Panc1 (cell line): ENCODE measurements around the gene HDAC3. TPM values are rescaled to one million over a fixed set of nuclear protein-coding genes. Genes with fewer than 3 reads are reported as not detected.

Experiments
- ATAC-seq: fragments of 200-7000 bp; cut with Tn5 transposase; 2 replicates; pipeline ENCODE4 v1.9.1; 2020; ENCODE audit warnings: mild to moderate bottlenecking, moderate library complexity
- BruUV-seq: library from RNA; stranded (reverse); fragments of 400-500 nt; replicated peaks from 2 replicates; lab custom pipeline; 2021; lab: Mats Ljungman, UMichigan
- CTCF ChIA-PET: fragments of 300-600 bp; sonication (Branson Sonifier 250); formaldehyde crosslinking; loops from one replicate; lab custom pipeline; 2022; ENCODE audit warnings: antibody characterized with exemption; lab: Charles Lee
- POLR2A ChIA-PET: fragments of 300-600 bp; sonication (Branson Sonifier 250); formaldehyde crosslinking; loops from one replicate; lab custom pipeline; 2022; ENCODE audit warnings: antibody characterized with exemption; lab: Charles Lee
- DNase-seq: peaks from one replicate; pipeline ENCODE4 v3.0.0-alpha.2; 2010; ENCODE audit warnings: low read depth, low spot score
- H3K27ac ChIP-seq: 2 replicates; pipeline ENCODE4 v1.5.1; 2011; ENCODE audit warnings: mild to moderate bottlenecking, low read length, inconsistent platforms
- H3K27me3 ChIP-seq: fragments of 200-500 bp; sonication (Bioruptor generic); 2 replicates; pipeline ENCODE4 v1.6.0; 2014; ENCODE audit warnings: low read length, inconsistent platforms; ENCODE audit not compliant: control insufficient read depth, insufficient read depth
- H3K36me3 ChIP-seq: fragments of 200-500 bp; sonication (Bioruptor generic); 2 replicates; pipeline ENCODE4 v1.5.1; 2014; ENCODE audit warnings: inconsistent platforms, mild to moderate bottlenecking, low read length, moderate library complexity; ENCODE audit not compliant: control insufficient read depth, insufficient read depth
- H3K4me1 ChIP-seq: 2 replicates; pipeline ENCODE4 v1.5.1; 2011; ENCODE audit warnings: inconsistent platforms, mild to moderate bottlenecking, low read length, moderate library complexity; ENCODE audit not compliant: control insufficient read depth, insufficient read depth
- H3K4me3 ChIP-seq, 2 experiments: 2 replicates each; pipeline ENCODE4 v1.5.1; 2011 to 2012; ENCODE audit warnings: low read depth in 2 of 2, low read length in 2 of 2, mild to moderate bottlenecking in 2 of 2, inconsistent platforms in 1 of 2, moderate library complexity in 1 of 2
- H3K9me3 ChIP-seq: fragments of 200-500 bp; sonication (Bioruptor generic); 2 replicates; pipeline ENCODE4 v1.5.1; 2014; ENCODE audit warnings: low read depth, mild to moderate bottlenecking, inconsistent platforms, low read length, moderate library complexity; ENCODE audit not compliant: control insufficient read depth, insufficient read depth
- POLR2AphosphoS5 ChIP-seq: IDR thresholded peaks from 2 replicates; pipeline ENCODE4 v1.6.1; 2012; ENCODE audit warnings: mild to moderate bottlenecking, low read depth, low read length, moderate library complexity
- SIN3A ChIP-seq: IDR thresholded peaks from 2 replicates; pipeline ENCODE4 v1.6.1; 2012; ENCODE audit warnings: low read depth, mild to moderate bottlenecking, low read length, moderate library complexity, borderline replicate concordance; ENCODE audit not compliant: insufficient read depth
- TCF7L2 ChIP-seq: IDR thresholded peaks from 2 replicates; pipeline ENCODE4 v1.6.1; 2011; ENCODE audit warnings: mild to moderate bottlenecking, low read depth, low read length, inconsistent platforms
- in situ Hi-C: cut with HindIII; loops from 2 replicates; pipeline ENCODE4 v1.10.0; 2016; ENCODE audit warnings: low sequenced_read_pairs, low pct_unique_long_range_greater_than_20kb
- intact Hi-C: fragments of 100-400 bp; cut with micrococcal nuclease; formaldehyde crosslinking; loops from one replicate; pipeline ENCODE4 v1.10.0; 2022; ENCODE audit not compliant: unreplicated experiment
- total RNA-seq: library from RNA; stranded (reverse); gene quantifications from one replicate; pipeline ENCODE4 v1.2.1, GENCODE V29; 2021; ENCODE audit not compliant: unreplicated experiment
- TF ChIP-seq, protein P1 (sequence below), 2 experiments: IDR thresholded peaks; 2 replicates each; pipeline ENCODE4 v1.6.1; 2011 to 2012; ENCODE audit warnings: low read depth in 2 of 2, control low read depth in 1 of 2, low read length in 1 of 2, mild to moderate bottlenecking in 1 of 2, moderate library complexity in 1 of 2; ENCODE audit not compliant: insufficient read depth in 1 of 2
- TF ChIP-seq, protein P2 (sequence below): fragments of 450-650 bp; IDR thresholded peaks from 2 replicates; pipeline ENCODE4 v1.5.1; 2017; ENCODE audit warnings: mild to moderate bottlenecking

Gene HDAC3
- total RNA-seq, 1 experiment from 2014 or later = 75.5 TPM

DNA sequence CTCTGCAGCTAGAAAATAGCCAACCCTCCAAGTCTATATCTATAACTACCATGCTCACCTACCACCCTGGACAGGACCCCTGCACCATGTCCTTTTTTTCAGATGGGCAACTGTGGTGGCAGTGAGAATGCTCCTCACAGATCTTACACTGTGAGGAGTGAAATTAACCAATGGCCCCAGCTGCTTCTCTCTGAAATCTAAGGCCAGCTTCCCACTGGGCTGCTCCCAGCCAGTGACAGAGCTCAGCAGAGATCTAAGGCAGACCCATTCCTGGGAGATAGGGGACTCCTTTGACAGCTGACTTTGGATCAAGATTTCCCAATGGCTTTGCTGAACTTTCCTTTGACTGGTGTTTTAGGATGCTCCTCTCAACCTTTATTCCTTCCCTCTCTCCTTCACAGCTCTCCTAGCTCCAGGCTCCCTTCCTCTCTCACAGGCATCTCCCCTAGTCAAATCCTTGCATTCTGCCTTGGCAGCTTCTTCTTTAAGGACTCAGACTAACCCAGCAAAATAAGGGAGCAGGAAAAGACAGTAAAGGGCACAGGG lies 47.0 kb upstream of the HDAC3 start:
- CTCF ChIA-PET = no interaction called here
- DNase-seq = no peak

DNA sequence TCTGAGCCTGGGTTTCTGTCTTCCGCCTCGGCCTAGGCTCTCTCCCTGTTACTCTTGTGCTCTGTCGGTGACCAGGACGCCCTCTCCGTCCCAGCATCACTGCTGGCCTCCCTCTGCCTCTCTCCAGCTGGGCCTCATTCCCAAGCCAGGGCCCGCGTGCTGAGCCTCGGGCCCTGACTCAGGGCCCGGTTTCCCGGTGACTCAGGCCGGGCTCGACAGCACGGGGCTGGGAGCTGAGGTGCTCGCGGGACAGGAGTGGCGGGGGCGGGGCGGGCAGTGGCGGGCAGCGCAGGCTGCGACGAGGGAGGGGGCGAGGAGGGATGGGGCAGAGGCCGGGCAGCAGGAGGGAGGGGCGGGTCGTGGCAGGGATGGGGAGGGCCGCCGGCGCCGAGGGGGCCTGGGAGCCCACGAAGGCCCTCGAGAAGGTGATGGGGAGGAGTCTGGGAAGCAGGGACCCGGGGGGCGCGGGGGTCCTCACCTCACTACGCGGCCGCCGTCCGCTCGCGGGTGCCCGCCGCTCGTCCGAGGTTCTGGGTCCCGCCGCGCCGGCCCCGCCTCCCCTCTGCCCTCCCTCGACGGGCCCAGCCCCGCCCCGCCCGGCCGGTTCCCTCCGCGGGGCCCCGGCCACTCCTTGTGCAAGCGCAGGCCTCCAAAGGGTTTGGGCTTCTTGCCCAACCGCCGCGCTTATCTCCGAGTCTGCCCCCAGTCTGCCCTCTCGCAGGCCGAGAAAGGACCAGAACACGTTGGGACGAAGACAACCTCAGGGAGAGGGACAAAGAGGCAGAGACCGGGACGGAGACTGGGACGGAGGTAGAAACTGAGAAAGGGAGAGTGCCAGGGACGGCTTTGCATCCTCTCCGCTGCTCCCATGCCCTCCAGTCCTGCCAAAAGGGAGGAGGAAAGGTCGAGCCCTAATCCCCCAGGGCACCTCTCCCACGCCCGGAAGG lies 45.3 kb upstream of the HDAC3 start, which contains the start of gene ARAP3:
TSS of gene ARAP3 (minus strand) at position 536 of the 947 bp plus-strand sequence. CDS start 1,744 bp downstream, outside the sequence.
- peak; percentile 93 for ATAC-seq

More for the DNA sequence above, 47.0 kb upstream of the HDAC3 start:
- intact Hi-C loops (no loop called here), in situ Hi-C loops (no loop called here)
- POLR2A ChIA-PET = no interaction called here
- peaks cover 8% of the 10 kb centered on the region for H3K4me1 ChIP-seq
- no peaks in the 10 kb centered on the region for H3K9me3 ChIP-seq
- BruUV-seq = no TSS peak
- ATAC-seq = no peak
- TF ChIP-seq POLR2AphosphoS5 = no peak
- TF ChIP-seq, protein P1, sequence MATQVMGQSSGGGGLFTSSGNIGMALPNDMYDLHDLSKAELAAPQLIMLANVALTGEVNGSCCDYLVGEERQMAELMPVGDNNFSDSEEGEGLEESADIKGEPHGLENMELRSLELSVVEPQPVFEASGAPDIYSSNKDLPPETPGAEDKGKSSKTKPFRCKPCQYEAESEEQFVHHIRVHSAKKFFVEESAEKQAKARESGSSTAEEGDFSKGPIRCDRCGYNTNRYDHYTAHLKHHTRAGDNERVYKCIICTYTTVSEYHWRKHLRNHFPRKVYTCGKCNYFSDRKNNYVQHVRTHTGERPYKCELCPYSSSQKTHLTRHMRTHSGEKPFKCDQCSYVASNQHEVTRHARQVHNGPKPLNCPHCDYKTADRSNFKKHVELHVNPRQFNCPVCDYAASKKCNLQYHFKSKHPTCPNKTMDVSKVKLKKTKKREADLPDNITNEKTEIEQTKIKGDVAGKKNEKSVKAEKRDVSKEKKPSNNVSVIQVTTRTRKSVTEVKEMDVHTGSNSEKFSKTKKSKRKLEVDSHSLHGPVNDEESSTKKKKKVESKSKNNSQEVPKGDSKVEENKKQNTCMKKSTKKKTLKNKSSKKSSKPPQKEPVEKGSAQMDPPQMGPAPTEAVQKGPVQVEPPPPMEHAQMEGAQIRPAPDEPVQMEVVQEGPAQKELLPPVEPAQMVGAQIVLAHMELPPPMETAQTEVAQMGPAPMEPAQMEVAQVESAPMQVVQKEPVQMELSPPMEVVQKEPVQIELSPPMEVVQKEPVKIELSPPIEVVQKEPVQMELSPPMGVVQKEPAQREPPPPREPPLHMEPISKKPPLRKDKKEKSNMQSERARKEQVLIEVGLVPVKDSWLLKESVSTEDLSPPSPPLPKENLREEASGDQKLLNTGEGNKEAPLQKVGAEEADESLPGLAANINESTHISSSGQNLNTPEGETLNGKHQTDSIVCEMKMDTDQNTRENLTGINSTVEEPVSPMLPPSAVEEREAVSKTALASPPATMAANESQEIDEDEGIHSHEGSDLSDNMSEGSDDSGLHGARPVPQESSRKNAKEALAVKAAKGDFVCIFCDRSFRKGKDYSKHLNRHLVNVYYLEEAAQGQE (IDR thresholded peaks at IDR 0.05; ENCODE audit: insufficient read depth in 1 of 2, low read depth in 2 of 2, low read length in 1 of 2) = no peak
- TF ChIP-seq SIN3A = no peak
- no peak overlapping the region for H3K27ac ChIP-seq
- no peak overlapping the region for H3K4me3 ChIP-seq
- H3K27me3 ChIP-seq = no peaks in the 10 kb centered on the region
- no peaks in the 10 kb centered on the region for H3K36me3 ChIP-seq

More for the DNA sequence above, 45.3 kb upstream of the HDAC3 start, which contains the start of gene ARAP3:
- Histone ChIP-seq H3K9me3 (no peaks in the 10 kb centered on the region), H3K4me1 (peaks cover 8% of the 10 kb centered on the region), H3K27ac (peak within 1 kb of the TSS; percentile 55; the same call in 1 of the 2 replicates), H3K27me3 (no peaks in the 10 kb centered on the region), H3K4me3 (peak within 1 kb of the TSS; percentile 29 to 59), H3K36me3 (no peaks in the 10 kb centered on the region)
- DNase-seq = peak; percentile 38
- TF ChIP-seq, protein P1 (IDR thresholded peaks at IDR 0.05; ENCODE audit: insufficient read depth in 1 of 2, low read depth in 2 of 2, low read length in 1 of 2) = no peak
- TF ChIP-seq POLR2AphosphoS5 (no peak), TCF7L2 (no peak), SIN3A (no peak)
- TF ChIP-seq, protein P2, sequence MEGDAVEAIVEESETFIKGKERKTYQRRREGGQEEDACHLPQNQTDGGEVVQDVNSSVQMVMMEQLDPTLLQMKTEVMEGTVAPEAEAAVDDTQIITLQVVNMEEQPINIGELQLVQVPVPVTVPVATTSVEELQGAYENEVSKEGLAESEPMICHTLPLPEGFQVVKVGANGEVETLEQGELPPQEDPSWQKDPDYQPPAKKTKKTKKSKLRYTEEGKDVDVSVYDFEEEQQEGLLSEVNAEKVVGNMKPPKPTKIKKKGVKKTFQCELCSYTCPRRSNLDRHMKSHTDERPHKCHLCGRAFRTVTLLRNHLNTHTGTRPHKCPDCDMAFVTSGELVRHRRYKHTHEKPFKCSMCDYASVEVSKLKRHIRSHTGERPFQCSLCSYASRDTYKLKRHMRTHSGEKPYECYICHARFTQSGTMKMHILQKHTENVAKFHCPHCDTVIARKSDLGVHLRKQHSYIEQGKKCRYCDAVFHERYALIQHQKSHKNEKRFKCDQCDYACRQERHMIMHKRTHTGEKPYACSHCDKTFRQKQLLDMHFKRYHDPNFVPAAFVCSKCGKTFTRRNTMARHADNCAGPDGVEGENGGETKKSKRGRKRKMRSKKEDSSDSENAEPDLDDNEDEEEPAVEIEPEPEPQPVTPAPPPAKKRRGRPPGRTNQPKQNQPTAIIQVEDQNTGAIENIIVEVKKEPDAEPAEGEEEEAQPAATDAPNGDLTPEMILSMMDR = no peak
- ChIA-PET POLR2A (interaction anchor here (0.6 kb wide), 1 partner anchor 10 kb away, joined by 4 read pairs; no protein-coding TSS in a partner anchor), CTCF (interaction anchor here (1.1 kb wide), 1 partner anchor 17 kb away, joined by 6 read pairs; no protein-coding TSS in a partner anchor)
- intact Hi-C loops (no loop called here), in situ Hi-C loops (no loop called here)
- BruUV-seq = no TSS peak
